Left ventricle myocardium superior (tissue), 1 donor: ENCODE results near the gene TBC1D2. TPM values are rescaled to one million over a fixed set of nuclear protein-coding genes. Genes with fewer than 3 reads are reported as not detected.

Source experiments
- ATAC-seq: fragments of 200-7000 bp; cut with Tn5 transposase; one replicate; pipeline ENCODE4 v1.9.1; 2020; ENCODE audit warnings: mild to moderate bottlenecking, moderate library complexity
- DNase-seq: peaks from one replicate; pipeline ENCODE4 v3.0.0-alpha.2; 2020
- intact Hi-C: fragments of 100-400 bp; cut with micrococcal nuclease; formaldehyde crosslinking; loops from one replicate; pipeline ENCODE4 v1.11.0; 2022
- total RNA-seq: library from RNA; stranded (reverse); fragmentation: NEBNext Ultra II Directional; extraction: Animal tissue kit (Norgen Biotek cat#: 25700); gene quantifications from one replicate; pipeline ENCODE4 v1.2.1, GENCODE V29; 2021
- donor health status: DM: no; HTN: yes; CAD: no; lungs with severe emphysema.

Gene TBC1D2
- total RNA-seq, 1 donor from 2014 or later: 2.8 TPM

GRCh38 chr9:98225015-98225442 lies 30.4 kb downstream of the TBC1D2 start:
- ATAC-seq (no peak), DNase-seq (no peak)
- intact Hi-C loops: no loop called here

DNA sequence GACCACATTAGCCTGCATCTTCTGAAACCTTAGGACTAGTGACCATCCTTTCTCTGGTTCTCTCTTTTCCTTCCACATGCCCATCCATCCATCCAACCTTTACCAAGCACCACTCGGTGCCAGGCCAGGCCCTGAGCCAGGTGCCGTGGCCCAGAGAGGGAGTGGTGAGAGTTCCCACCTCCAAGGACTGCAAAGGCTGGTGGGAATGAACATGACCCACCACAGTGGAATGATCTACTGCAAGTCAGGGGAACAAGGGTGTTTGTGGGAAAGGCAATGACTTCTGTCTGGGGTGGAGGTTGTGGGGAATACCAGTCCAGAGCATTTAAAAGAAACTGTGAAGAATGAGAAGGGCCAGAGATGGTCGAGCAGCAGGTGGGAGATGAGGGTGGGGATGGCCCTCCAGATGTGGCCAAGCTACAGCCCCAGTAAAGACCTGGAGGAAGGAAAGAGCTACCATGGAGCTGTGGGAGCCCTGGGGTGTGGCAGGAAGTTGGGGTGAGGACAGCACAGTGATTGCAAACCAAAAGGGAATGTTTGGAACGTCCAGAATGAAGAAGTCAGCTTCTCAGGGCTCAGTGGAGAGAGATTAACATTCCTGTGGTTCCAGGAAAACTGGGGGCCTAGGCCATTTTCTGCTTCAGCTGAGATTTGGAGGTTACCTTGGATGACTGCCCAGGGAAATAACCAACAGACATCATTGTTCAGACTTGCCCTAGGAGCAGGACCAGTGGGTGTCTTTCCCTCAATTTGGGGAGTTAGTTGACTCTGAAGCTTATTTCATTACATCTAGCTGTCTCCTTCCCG lies 32.4 kb downstream of the TBC1D2 start:
- DNase-seq (no peak), ATAC-seq (no peak)
- intact Hi-C loops: no loop called here

GRCh38 chr9:98220911-98221310 lies 34.5 kb downstream of the TBC1D2 start:
- DNase-seq (no peak), ATAC-seq (no peak)
- intact Hi-C loops: no loop called here

- intact Hi-C loops: no loop called here
- ATAC-seq: no peak
- no peak for DNase-seq
These were observed 35.6 kb downstream of the TBC1D2 start for GRCh38 chr9:98219794-98220370.

DNA sequence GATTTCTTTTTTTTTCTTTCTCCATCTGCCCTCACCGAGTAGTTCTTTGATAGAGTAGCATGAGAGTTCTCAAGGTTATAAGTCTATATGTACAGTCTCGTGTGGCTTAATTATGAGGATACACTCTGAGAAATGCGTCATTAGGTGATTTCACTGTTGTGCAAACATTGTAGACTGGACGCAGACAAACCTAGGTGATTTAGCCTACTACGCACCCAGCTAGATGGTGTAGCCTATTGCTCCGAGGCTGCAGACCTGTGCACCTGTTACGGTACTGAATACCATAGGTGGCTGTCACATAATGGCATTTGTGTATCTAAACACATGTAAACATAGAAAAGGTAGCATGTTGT lies 36.1 kb downstream of the TBC1D2 start:
- ATAC-seq (no peak), DNase-seq (no peak)
- intact Hi-C loops: no loop called here

DNA sequence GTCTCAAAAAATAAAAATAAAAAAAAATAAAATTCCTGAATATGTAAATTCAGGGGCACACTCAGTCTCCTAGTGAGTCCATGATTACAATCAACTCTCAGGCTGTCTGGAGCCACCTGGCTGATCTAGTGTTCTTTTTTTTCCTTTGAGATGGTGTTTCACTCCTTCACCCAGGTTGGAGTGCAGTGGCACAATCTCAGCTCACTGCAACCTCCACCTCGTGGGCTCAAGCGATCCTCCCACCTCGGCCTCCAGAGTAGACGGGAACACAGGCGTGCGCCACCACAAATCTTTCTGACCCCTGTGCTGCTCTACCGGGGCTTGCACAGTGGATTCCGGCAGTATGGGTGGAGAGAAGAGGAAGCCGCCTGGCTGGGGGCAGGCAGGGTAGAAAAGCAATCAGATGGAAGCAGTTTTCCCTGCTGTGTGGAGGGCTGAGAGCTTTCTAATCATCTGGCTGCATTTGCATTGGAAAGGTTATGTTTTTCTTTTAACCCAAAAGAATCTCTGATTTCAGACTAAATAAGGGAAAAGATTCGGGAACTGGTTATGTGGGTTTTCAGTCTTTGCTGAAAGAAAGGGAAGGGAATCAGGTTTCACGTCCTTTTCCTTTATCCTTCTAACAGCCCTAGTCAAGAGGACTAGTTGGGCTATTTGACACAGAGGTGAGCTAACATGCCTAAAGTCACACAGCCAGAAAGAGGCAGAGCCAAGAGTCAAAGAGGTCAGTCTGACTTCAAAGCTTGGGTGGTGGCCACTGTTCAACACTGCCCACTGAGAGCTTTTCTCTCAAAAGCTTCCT lies 36.7 kb downstream of the TBC1D2 start:
- DNase-seq (no peak), ATAC-seq (no peak)
- intact Hi-C loops: no loop called here

DNA sequence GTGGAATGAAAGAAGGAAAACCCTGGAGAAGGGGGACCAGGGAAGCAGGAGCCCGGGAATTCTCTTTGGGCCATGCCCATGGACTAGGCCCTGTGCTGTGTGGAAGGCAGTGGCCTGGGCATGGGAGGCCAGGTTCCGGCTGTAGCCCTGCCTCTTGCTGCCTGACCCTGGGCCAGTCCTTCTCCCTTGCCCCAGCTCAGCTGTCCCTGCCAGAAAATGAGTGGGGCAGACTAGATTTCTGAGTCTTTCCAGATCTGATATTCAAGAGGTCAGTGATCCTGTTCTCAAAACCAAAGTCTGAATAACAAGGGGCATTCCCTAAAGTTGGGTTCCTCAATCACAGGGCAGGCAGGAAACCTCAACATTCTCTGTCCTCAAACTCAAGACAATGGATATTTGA lies 38.2 kb downstream of the TBC1D2 start:
- intact Hi-C loops: no loop called here
- DNase-seq (no peak), ATAC-seq (no peak)

GRCh38 chr9:98216391-98216790 lies 39.1 kb downstream of the TBC1D2 start:
- intact Hi-C loops: no loop called here
- ATAC-seq (no peak), DNase-seq (no peak)

GRCh38 chr9:98215821-98216220 lies 39.6 kb downstream of the TBC1D2 start:
- ATAC-seq (no peak), DNase-seq (no peak)
- intact Hi-C loops: no loop called here

DNA sequence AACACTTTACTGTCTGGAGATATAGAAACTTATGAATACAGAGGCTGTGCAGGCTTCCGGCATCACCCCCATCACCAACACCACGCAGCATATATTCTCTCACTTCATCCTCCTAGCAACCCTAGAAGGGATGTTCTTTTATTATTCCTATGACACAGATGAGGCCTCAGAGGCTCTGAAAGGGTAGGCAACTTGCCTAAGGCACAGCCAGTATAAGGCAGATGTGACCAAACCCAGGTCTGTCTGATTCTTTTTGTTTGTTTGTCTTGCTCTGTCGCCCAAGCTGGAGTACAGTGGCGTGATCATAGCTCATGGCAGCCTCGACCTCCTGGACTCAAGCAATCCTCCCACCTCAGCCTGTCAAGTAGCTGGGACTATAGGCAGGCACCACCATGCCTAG lies 40.2 kb downstream of the TBC1D2 start:
- intact Hi-C loops: no loop called here
- ATAC-seq (no peak), DNase-seq (no peak)

- no peak for DNase-seq
- intact Hi-C loops: no loop called here
- no peak for ATAC-seq
These were observed 40.6 kb downstream of the TBC1D2 start for GRCh38 chr9:98214811-98215210.

DNA sequence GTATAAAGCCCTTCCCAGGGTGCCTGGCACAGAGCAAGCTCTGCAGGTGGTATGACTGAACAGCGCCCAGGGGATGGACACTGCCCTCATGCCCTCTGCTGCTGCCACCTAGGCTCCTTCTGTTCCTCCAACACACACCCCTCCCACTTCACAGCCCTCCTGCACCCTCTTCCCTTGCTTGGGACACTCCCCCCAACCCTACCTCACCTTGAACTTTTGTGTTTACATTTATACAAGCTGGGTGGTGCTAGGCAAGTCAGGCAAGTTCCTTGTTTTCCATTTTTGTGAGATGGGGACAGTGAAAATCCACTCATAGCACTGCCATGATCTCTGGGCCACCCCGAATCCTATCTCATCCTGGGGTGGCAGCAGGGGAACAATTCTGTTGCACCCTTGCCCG lies 44.2 kb downstream of the TBC1D2 start:
- DNase-seq: no peak
- no peak for ATAC-seq
- intact Hi-C loops: no loop called here

- intact Hi-C loops: no loop called here
- ATAC-seq (no peak), DNase-seq (no peak)
These were observed 45.0 kb downstream of the TBC1D2 start for GRCh38 chr9:98210435-98210834.

GRCh38 chr9:98209530-98209929 lies 45.9 kb downstream of the TBC1D2 start:
- no peak for ATAC-seq
- intact Hi-C loops: loop anchor here (5.0 kb wide), 1 partner anchor 53 kb away; no protein-coding TSS in a partner anchor
- no peak for DNase-seq

- no peak for ATAC-seq
- no peak for DNase-seq
- intact Hi-C loops: loop anchor here (5.0 kb wide), 1 partner anchor 54 kb away; no protein-coding TSS in a partner anchor
These were observed 46.8 kb downstream of the TBC1D2 start for GRCh38 chr9:98208635-98209034.

GRCh38 chr9:98207606-98208005 lies 47.8 kb downstream of the TBC1D2 start:
- DNase-seq (no peak), ATAC-seq (no peak)
- intact Hi-C loops: loop anchor here (5.0 kb wide), 1 partner anchor 55 kb away; no protein-coding TSS in a partner anchor

- no peak for ATAC-seq
- no peak for DNase-seq
- intact Hi-C loops: loop anchor here (5.0 kb wide), 1 partner anchor 56 kb away; no protein-coding TSS in a partner anchor
These were observed 48.7 kb downstream of the TBC1D2 start for GRCh38 chr9:98206754-98207153.

GRCh38 chr9:98204692-98205091 lies 50.8 kb downstream of the TBC1D2 start:
- DNase-seq: no peak
- intact Hi-C loops: loop anchor here (5.0 kb wide), 1 partner anchor 58 kb away; no protein-coding TSS in a partner anchor
- no peak for ATAC-seq

GRCh38 chr9:98203153-98203552 lies 52.3 kb downstream of the TBC1D2 start:
- intact Hi-C loops: no loop called here
- ATAC-seq: no peak
- no peak for DNase-seq

- ATAC-seq (no peak), DNase-seq (no peak)
- intact Hi-C loops: no loop called here
These were observed 53.2 kb downstream of the TBC1D2 start for GRCh38 chr9:98202252-98202651.
